Ovary (tissue), 3 donors: ENCODE results near the gene CDKN2AIPNL.

Experiments
- CTCF ChIP-seq, 3 donors: fragments of 450-650 bp in 2 of 3; fragments of 200-600 bp in 1 of 3; IDR thresholded peaks; one replicate each; pipeline versions ENCODE4 v1.5.1 to v1.8.0; 2016 to 2022; ENCODE audit warnings: antibody characterized with exemption in 3 of 3, mild to moderate bottlenecking in 1 of 3
- POLR2A ChIP-seq: fragments of 450-650 bp; IDR thresholded peaks from one replicate; pipeline ENCODE4 v1.6.1; 2017; ENCODE audit warnings: antibody characterized with exemption, mild to moderate bottlenecking, moderate library complexity
- donor health status: DM: no; HTN: no; CAD: no.

- TF ChIP-seq POLR2A, result no peak
- TF ChIP-seq CTCF (IDR thresholded peaks at IDR 0.05), result no peak
Measured at GRCh38 chr5:134445856-134446818, 34.5 kb upstream of the CDKN2AIPNL start.
